NCI-H748 treated with DMSO at 0.1 percent for 48 hours (cell line): ENCODE measurements around the gene FRY.
A peak's percentile ranks its signal among the peaks of the same experiment; 100 is the strongest.

Source experiments
- DNase-seq: peaks from one replicate; lab custom pipeline; 2025; lab: John Stamatoyannopoulos, UW

Gene FRY

DNA sequence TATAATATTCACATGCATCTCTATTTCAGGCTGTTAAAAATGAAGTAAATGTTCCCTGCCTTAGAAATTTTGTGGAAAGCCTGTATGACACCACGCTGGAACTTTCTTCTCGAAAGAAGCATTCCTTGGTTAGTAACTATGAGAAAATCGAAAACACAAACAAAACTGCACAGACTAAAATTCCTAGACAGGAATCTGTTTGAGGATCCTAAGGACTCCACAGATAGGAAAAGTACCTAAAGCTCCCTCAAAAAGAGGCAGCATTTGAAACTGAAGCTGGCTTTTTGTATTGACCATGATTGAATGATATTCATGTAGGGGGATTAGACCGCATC lies 103.4 kb downstream of the FRY start:
- no peak for DNase-seq

DNA sequence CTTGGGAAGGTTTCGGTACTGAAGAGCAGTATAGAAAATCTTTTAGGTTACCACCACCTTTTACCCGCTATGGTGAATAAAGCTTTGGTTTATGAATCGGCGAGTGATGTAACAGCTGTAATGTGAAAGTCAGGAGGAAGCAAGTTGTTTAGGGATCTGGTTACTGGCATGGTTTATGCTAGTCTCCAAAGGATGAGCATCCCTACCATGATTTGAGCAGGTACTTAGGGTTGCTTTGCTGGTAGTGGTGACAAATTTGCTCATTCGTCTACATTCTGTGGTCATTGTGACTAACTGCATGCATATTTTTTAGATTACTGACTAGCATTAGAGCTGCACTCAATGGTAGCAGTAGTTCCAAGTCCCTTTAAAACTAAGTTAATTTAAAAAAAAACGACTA lies 104.1 kb downstream of the FRY start:
- DNase-seq = no peak

DNA sequence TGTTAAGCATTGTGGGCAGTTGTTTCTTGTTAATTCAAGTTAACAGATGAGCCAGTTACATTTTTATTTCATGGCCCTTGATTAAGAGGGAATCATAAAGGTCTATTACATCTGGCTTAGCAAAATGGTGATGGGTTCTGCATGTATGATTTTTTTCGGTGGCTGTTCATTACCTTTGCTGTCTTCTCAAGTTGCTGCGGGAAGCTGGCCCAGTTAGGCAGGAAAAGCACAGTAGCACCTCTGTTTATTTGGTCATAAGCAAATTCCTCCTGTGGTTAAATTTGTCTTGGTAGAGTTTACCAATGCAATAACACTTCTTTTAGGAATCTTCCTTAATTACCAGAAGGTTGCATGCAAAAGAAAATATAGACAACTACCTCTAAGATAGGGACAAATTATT lies 104.5 kb downstream of the FRY start:
- no peak for DNase-seq

DNA sequence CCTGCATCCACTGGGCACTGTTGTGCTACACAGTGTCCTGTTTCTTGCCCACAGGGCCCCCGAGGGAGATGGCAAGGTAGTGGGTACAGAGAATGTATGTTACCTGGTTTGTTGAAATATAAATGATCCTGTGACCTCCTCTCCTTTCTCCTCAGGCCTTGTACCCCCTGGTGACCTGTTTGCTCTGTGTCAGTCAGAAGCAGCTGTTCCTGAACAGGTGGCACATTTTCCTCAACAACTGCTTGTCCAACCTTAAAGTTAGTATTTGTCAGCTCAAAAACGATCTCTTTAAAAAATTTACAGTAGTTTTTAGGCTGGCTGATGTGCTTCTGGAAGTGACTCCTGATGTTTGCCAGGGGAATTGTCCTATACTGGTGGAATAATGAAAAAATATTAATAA lies 105.1 kb downstream of the FRY start:
- DNase-seq = no peak

DNA sequence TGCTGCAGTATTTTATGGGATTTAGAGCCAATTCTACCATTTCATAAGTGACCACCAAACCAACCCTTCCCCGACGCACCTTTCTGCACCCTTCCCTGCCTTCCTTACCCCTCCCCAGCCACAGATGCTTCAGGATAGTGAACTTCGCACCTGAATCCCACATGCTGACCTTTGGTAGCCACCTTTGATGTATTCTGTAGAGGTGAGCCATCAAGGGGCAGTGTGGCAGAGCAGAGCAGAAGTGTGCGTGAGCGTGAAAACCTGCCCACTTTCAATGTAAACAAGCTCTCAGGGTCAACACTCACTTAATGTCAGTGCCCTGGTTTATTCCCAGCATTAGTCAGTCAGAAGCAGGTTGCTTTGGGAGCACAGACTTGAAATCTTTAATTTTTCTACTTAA lies 107.7 kb downstream of the FRY start:
- DNase-seq = no peak

DNA sequence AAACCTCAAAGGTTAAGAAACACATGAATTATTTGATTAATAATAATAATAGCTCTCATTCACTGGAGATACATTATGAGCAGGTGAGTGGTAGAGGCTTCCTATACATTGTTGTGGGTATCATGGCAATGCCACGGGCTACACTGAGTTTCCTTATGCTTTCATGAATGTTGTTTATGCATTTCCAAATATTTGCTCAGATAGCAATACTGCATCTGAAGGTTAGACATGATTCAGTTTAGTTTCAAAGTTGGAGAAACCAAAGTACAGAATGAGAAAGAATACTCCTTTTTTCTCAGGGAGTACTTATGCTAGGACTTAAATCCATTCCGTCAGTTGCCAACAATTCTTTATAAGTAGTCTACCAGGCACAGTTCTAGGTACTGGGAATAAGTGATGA lies 108.5 kb downstream of the FRY start:
- no peak for DNase-seq

DNA sequence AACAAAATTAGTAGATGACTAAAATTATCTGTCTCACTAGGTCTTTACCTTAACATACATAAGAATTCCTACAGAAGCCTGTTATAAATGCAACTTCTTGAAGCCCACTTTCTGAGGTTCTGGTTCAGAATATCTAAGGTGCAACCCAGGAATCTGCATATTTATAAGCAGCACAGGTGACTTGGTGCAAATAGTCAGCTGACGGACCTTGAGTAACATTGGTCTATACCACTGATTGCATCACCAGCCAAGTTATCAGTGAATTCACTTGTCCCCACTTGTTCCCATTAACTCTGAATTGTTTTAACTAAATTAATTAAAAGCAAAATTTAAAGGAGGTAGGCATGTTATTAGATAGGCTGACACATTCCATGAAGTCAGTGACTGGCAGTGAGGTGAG lies 109.9 kb downstream of the FRY start:
- no peak for DNase-seq

DNA sequence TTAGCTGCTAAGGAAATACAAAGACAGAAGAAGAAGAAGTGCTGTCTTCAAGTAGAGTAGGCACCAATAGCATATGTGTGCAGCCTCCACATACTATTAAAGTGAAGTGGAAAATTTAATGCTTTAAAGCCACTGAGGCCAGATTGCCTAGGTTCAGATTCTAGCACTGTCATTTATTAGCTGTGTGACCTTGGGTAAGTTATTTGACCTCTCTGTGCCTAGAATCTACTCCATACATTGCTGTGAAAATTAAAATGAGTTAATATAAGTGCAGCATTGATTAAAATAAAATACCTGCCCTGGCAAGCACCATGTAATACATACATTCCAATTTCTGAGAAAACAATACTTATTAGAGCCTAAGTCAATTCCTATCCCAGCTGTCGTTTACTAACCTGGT lies 110.5 kb downstream of the FRY start:
- DNase-seq = no peak

DNA sequence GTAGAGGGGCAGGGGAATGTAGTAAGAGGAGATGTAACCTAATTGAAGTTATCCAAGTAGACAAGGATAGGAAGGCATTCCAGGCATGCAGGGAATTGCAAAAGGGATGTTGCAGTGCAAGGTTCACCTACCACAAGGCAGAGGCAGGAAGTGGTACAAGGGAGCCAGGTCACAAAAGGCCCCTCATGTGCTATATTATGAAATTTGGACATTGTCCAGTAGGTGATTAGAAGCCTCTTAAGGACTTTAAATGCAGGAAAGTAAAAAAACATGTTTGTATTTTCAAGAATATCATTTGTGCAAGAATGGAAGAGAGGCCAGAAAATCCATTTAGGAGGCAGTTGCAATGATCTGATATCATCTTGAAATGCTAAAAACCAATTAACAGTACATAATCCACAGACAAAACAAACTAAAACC lies 111.4 kb downstream of the FRY start:
- DNase-seq = no peak

DNA sequence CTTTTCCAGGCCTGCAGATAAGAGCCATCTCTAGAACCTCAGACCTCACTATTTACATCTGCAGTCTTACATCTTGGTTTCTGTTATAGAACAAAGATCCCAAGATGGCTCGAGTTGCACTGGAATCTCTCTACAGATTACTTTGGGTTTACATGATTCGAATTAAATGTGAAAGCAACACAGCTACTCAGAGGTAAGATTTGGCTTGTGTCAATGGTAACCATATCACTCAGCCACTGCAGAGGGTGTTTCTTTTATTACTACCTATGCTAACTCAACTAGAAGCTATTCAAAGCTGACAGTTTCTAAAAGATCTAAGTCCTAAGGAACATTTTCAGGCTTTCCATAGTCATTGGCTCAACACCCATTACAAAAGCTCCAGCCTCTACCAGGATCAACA lies 115.6 kb downstream of the FRY start:
- DNase-seq = no peak

DNA sequence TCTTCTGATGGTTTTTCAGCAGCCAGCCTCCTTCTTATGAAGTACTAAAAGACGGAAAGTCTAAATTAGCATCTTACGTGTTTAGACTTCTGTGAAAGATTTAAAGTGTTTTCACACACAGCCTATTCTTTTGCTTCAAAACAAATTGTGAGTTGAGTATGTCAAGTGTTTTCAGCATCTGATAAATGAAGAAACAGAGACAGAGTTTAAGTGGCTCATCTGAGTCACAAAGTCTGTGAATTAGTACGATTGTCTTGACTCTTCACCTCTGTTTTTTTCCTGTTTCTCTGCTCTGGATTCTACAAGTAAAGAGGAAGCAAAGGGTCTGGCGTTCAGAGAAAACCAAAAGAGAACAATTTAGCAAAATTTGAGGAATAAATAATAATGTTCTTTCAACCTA lies 116.4 kb downstream of the FRY start:
- no peak for DNase-seq

DNA sequence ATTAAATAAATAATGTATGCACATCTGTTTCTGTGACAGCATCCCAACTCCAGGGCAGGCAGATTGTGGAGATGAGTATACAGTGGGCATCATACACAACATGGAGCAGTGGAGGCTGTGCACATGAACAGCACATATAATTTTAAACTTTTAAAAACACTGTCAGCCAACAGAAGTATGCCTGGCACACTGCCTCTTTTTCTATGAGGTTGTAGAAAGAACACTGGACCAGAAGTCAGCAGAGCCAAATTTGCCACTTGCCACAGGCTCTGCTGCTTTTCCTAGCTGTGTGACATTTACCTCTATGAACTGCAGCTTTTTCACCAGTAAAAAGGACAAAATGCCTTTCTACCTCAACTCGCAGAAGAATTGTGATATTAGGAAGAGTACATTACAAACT lies 118.7 kb downstream of the FRY start:
- no peak for DNase-seq

DNA sequence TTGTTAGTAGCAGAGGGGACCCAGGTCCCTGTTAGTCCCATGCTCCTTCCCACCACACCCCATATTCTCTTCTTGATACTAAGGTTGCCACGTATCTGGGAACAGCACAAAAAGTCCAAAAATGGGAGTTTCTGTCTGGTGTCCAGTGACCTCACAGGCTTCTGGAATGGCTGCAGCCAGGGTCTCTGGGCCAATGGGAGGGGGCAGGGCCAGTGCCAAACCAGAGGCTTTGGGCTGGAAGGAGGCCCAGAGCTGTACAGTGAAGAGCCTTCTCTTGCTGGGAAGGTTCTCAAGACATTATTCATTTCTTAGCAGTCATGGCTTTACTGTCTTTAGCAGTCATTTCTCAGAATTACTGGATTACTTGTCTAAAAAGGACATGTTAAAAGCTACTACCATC lies 119.2 kb downstream of the FRY start:
- DNase-seq = no peak

DNA sequence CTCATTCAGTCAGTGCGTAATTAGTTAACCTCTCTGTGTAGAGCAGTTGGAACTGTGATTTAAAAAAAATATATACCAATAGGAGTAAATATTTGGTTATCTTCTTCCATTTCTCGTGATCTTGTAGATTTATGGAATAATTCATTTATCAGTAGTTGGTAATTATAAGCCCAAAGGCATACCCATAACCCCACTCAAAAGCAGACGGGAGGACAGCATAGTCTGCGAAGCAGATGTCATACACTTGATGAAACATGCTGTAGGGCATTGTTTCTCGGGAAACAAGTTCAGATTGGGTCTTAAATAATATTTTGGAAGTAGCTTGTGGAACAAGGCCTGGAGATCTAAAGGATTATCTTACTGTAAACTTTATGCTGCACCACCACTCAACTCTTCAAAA lies 119.7 kb downstream of the FRY start:
- DNase-seq = no peak

DNA sequence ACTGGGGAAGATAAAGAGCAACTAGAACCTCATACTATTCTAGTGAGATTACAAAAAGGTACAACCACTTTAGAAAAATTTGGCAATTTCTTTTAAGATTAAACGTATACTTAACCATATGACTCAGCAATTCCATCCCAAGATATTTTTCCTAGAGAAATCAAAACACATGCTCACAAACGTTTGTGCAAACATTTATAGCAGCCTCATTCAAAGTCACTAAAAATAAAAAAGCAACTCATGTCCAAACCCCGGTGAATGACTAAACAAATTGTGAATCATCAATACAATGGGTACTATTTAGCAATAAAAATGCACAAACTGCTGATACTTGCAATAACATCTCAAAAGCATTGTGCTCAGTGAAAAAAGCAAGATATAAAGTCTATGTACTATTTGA lies 121.5 kb downstream of the FRY start:
- no peak for DNase-seq

DNA sequence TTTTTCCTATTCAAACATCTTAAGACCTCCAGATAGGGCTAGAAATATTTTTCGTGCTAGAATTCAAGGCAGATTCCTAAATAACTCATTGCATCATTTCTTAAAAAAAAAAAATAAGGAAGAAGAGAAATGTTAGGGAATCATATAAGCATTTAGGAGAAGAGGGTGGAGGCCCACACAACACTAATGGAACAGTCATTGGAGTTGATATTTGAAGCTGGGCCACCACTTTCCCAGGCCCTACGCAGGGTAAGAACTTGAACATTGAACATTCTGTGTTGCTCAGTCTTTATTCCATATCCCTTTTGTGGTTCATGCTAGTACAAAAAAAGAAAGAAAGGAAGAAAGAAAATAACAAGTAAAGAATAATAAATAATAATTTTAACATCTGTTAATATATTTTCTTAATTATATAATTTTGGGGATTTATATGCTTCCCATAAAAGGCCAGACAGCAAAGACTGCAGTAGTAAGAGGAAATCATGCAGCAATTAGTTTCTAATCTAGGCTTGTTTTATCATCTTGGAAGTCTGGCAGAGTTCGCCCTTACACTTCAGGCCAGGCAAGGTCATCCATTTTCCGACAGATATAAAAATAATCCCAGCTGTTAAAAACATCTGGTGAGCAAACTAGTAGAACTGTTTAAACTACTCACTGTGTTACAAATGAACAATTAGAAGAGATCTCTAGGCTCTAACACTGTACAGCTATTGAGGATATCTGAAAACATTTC lies 127.7 kb downstream of the FRY start:
- DNase-seq = no peak

DNA sequence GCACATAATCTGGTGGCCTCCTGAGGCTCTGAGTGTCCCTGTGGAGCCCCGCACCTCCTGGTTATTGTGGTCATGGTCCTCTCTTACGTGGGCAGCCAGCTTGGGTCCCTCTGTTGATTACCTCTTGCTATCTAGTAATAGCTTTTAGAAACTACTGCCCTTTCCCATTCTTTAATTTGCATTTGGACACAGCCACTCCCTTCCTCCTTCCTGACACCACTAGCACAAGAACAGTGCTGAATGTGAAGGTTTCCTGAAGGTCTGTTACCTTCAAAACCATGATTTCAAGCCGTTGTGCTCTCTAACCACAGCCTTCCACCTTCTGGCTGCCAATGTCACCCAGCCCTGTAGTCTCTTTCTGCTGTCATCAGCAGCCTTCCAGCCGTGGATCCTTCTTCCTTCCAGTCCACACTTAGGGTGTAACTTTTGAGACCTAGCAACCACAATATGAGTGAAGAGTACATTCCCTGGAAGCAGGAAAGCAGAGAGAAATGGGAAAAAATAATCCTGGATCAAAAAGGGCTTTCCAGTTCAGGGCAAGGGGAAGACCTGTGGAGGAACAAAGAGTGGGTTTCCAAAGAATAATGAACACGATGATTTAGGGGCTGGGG lies 130.9 kb downstream of the FRY start:
- DNase-seq = no peak

DNA sequence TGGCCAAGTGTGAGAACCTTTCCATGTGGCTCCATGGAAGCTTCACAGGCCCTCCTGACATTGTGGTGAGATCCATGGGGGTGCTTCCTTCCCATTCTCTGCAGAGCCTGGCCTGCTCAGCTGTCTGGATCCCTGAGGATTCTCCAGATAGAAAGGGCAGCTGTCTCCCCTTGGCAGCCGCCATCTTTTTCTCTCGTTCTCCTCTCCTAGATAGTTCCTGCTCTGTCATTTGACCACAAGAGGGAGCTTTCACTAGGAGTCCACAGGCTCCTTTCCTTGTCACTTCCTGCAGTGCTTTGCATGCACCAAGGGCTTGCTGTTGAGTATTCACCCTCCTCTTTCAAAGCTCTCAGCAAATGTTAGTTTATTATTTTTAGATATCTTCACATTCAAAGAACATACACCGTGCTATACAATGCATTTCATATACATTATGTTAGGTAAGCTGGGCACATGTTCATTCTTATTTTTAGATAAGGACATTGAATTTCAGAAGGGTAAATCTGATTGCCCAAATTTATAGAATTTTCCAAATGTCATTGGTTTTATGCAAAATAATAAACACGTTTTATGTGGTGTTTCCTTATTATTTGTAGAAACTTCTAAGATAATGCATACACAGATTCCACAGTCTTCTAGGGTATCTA lies 133.2 kb downstream of the FRY start:
- peak; percentile 96 for DNase-seq

DNA sequence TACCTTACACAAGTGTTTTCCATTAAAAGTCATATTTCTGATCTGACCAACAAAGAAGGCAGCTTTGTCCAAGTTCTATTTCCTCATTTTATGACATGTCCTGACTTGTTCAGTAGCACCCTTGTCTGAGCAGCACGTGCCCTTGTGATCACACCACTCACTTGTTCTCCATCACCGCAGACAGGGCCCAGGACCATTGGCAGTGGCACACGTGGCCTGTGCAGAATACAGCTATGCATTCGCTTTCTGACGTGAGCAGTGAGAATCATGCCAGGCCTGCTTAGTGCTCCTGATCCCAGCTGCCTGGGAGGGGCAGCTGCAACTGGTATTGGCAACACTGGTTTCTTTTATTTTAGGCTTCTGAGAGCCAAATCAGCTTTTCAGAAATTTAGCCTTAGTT lies 134.2 kb downstream of the FRY start:
- no peak for DNase-seq

DNA sequence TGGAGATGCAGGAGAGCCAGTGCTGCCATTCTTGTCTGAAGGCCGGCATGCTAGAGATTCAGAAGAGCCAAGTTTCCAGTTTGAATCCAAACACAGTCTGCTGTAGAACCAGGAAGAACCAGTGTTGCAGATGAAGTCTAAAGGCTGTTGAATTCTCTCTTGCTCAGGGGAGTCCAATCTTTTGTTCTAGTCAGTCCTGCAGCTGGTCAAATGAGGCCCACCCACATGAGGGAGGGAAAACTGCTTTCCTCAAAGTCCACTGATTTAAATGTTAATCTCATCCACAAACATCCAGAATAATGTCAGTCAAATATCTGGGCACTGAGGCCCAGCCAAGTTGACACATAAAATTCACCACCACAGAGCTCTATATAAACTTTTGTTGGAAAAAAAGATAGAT lies 136.6 kb downstream of the FRY start:
- DNase-seq = no peak

DNA sequence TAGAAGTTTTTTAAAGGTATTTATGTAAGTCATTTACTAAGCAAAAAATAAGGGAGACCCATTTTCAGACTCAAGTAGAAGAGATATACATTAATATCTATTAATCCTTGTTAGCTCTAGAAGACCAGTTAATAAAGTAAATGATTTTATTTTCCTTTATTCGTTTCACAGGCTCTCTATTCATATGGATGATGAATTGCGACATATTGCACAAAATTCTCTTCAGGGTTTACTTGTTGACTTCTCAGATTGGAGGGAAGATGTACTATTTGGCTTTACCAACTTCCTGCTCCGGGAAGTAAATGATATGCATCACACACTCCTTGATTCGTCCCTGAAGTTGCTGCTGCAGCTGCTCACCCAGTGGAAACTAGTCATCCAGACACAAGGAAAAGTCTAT lies 139.3 kb downstream of the FRY start:
- no peak for DNase-seq

DNA sequence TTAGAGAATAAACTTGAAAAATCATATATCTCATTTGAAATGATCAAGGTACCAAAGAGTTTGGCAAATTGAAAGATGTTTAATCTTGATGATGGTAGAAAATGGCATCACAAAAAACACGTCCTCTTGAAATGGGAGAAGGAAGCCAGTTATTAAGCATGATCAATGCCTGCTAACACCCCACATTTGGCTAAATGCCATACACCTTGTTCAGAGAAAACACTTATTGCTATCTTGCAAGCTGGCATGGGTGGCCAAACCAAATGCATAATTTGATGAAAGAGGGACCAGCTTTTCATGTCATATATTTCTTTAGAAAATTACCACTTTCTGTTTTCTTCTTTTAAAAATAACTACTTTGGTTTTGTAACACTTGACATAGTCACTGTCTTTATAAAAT lies 142.3 kb downstream of the FRY start:
- DNase-seq = peak; percentile 24

DNA sequence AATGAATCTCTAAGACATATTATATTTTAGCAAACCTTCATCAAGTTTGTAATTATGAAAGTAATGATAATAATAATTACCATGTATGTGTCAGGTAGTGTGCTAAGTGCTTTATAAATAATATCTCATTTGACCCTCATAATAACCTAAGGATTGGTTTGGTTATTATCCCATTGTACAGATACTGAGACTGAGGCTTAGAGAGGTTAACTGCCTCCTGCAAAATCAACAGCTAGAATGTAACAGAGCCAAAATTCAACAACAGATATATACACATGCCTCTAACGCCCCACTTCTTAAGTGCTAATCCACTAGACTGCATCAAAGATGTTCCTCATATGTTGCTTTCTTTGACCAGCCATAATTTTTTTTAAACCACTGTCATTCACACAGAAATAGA lies 142.8 kb downstream of the FRY start:
- no peak for DNase-seq

DNA sequence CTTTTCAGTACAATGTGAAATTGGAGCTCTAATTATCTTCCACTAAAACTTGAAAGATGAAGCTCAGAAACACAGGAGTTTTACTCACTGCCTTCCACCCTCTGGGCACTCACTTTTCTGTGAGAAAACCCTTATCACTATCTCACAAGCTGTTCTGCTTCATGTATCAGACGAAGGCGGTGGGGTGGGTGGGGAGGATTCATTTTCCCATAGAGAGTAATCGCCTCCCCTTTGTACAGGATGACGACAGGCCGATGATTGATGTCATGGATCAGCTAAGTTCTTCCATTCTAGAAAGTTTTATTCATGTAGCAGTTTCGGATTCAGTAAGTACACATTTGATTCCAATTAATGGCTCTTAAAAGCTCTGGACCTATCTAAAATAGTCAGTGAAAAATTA lies 143.7 kb downstream of the FRY start:
- no peak for DNase-seq
